Heart left ventricle (tissue), 16 donors: ENCODE data around the gene PPIP5K2. TPM values are rescaled to one million over a fixed set of nuclear protein-coding genes. Genes with fewer than 3 reads are reported as not detected.

Experiments used
- ATAC-seq, 4 donors: fragments of 200-7000 bp; cut with Tn5 transposase; one replicate each; pipeline ENCODE4 v1.9.1; 2020 to 2022; ENCODE audit warnings: moderate library complexity in 4 of 4, mild to moderate bottlenecking in 3 of 4, moderate number of reproducible peaks in 1 of 4
- DNase-seq, 5 donors: peaks; one replicate each; pipeline ENCODE4 v3.0.0-alpha.2; 2020
- H3K27ac ChIP-seq, 12 donors: fragments of 200-600 bp; sonication (generic) in 4 of 12; one replicate each; pipeline versions ENCODE4 v1.5.0 to v1.8.0; 2016 to 2022; ENCODE audit warnings: mild to moderate bottlenecking in 2 of 12
- H3K27me3 ChIP-seq, 9 donors: fragments of 200-600 bp; sonication (generic) in 2 of 9; one replicate each; pipeline versions ENCODE4 v1.5.1 to v1.8.0; 2016 to 2022; ENCODE audit warnings: mild to moderate bottlenecking in 3 of 9
- H3K36me3 ChIP-seq, 9 donors: fragments of 200-600 bp; sonication (generic) in 2 of 9; one replicate each; pipeline versions ENCODE4 v1.5.0 to v1.8.0; 2018 to 2022; ENCODE audit warnings: mild to moderate bottlenecking in 2 of 9
- H3K4me1 ChIP-seq, 12 donors: fragments of 200-600 bp; sonication (generic) in 4 of 12; one replicate each; pipeline versions ENCODE4 v1.5.0 to v1.8.0; 2016 to 2022; ENCODE audit warnings: mild to moderate bottlenecking in 3 of 12
- H3K4me3 ChIP-seq, 12 donors: fragments of 200-600 bp; sonication (generic) in 4 of 12; one replicate each; pipeline versions ENCODE4 v1.5.0 to v1.8.0; 2017 to 2022; ENCODE audit warnings: mild to moderate bottlenecking in 9 of 12, moderate library complexity in 4 of 12
- H3K9me3 ChIP-seq, 12 donors: fragments of 200-600 bp; sonication (generic) in 4 of 12; one replicate each; pipeline versions ENCODE4 v1.5.0 to v1.8.0; 2016 to 2022; ENCODE audit warnings: mild to moderate bottlenecking in 1 of 12
- POLR2A ChIP-seq, 2 donors: fragments of 450-650 bp; IDR thresholded peaks; one replicate each; pipeline ENCODE4 v1.6.1; 2017; ENCODE audit warnings: antibody characterized with exemption in 2 of 2, mild to moderate bottlenecking in 2 of 2, moderate library complexity in 2 of 2
- WGBS, 4 donors: extraction: QIAGEN DNeasy Blood & Tissue Kit in 2 of 4; methylation state at CpG; one replicate each; pipeline versions ENCODE4 v1.1.5 to v1.1.7; 2013 to 2018; 5-methylcytosine and 5-hydroxymethylcytosine counted together
- intact Hi-C, 10 donors: fragments of 100-400 bp; cut with DNase I; formaldehyde crosslinking; loops; one replicate each; pipeline versions ENCODE4 v1.11.1 to v1.14.2; 2022
- polyA plus RNA-seq, 2 donors: library from polyadenylated mRNA; stranded (reverse); fragments of 200-250 nt; gene quantifications; one replicate each; pipeline ENCODE4 v1.2.3, GENCODE V29; 2013
- total RNA-seq, 9 donors: library from RNA; depleted of rRNA in 2 of 9; stranded (reverse); fragments of >200 nt in 2 of 9; fragmentation: NEBNext Ultra II Directional in 3 of 9; extraction: Animal tissue kit (Norgen Biotek cat#: 25700) in 3 of 9; gene quantifications; one replicate each; pipeline versions ENCODE4 v1.1.0 to v1.2.4, GENCODE V29; 2016 to 2023
- TF ChIP-seq, protein P1 (sequence below), 12 donors: fragments of 200-600 bp; sonication (generic) in 4 of 12; IDR thresholded peaks; one replicate each; pipeline versions ENCODE4 v1.5.0 to v1.8.0; 2018 to 2022; ENCODE audit warnings: antibody characterized with exemption in 12 of 12, mild to moderate bottlenecking in 5 of 12
- donor health status: ischemic (EF 13 %, LVEDD 7.1; RV severe dilation, severe dysfunction).
- donor health status: healthy with polysubstance abuse.
- donor health status: DM: no; HTN: yes; CAD: no.
- donor health status: DM: no; HTN: no; CAD: no.
- donor health status: ischemic (EF 25% LVEDD 6.9; RV normal size, moderate dysfunction).
- donor health status: ischemic (EF 25% LVEDD 5.7; RV mildly dilated, moderate dysfunction).
- donor health status: healthy.
- donor health status: DM: yes; HTN: yes; CAD: no.
- donor health status: ischemic (EF 35%, LVEDD 5.7; RV mildly dilated, moderate dysfunction).
- donor health status: nonischemic (EF 11% LVEDD 7.7; RV severe dilation, severe dysfunction).
- donor health status: DM: yes; HTN: yes; CAD: no.
- donor health status: PGD.
- donor health status: ischemic (EF 29% LVEDD 5.4; RV normal size, mild dysfunction).
- donor health status: nonischemic (EF 23%, LVEDD 6.1; RV moderate dilation, normal function).

PPIP5K2 gene
- total and polyA plus RNA-seq, 11 donors: 16.6 to 59.8 (median 38.9) TPM

DNA sequence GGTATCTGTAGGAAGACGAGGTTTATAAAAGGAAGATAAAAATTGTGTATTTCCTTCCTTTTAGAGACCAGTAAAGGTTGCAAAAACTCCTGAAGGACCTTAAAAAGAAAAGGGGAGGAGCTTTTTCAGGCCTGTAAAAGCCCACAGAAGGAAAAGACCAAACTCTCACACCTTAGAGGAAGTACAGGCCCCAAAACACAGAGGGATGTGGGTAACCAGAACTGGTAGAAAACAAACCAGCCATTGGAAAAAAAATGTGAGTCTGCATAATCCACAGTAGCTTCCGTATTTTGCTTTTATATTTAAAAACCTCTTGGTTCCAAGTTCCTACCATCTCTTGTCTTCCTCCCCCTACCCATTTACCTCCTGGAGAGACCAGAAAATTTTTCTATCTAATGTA is 8.6 kb upstream of the PPIP5K2 start:
- no peak overlapping the region for H3K4me3 ChIP-seq
- H3K9me3 ChIP-seq: no peaks in the 10 kb centered on the region
- TF ChIP-seq POLR2A (IDR thresholded peaks at IDR 0.05): no peak
- TF ChIP-seq, protein P1, sequence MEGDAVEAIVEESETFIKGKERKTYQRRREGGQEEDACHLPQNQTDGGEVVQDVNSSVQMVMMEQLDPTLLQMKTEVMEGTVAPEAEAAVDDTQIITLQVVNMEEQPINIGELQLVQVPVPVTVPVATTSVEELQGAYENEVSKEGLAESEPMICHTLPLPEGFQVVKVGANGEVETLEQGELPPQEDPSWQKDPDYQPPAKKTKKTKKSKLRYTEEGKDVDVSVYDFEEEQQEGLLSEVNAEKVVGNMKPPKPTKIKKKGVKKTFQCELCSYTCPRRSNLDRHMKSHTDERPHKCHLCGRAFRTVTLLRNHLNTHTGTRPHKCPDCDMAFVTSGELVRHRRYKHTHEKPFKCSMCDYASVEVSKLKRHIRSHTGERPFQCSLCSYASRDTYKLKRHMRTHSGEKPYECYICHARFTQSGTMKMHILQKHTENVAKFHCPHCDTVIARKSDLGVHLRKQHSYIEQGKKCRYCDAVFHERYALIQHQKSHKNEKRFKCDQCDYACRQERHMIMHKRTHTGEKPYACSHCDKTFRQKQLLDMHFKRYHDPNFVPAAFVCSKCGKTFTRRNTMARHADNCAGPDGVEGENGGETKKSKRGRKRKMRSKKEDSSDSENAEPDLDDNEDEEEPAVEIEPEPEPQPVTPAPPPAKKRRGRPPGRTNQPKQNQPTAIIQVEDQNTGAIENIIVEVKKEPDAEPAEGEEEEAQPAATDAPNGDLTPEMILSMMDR (IDR thresholded peaks at IDR 0.05): no peak
- 77 to 86% (median 83%) methylated on average over 2 of the region's 2 CpGs for WGBS, 4 donors
- intact Hi-C loops: no loop called here
- no peak for DNase-seq
- H3K27ac ChIP-seq: peak overlapping the region in 1 of 12 donors; percentile 47
- H3K4me1 ChIP-seq: peaks cover 0 to 16% (median 0%) of the 10 kb centered on the region in 12 donors
- ATAC-seq: no peak
- peaks cover 0 to 17% (median 7%) of the 10 kb centered on the region in 9 donors for H3K36me3 ChIP-seq
- H3K27me3 ChIP-seq: no peaks in the 10 kb centered on the region

DNA sequence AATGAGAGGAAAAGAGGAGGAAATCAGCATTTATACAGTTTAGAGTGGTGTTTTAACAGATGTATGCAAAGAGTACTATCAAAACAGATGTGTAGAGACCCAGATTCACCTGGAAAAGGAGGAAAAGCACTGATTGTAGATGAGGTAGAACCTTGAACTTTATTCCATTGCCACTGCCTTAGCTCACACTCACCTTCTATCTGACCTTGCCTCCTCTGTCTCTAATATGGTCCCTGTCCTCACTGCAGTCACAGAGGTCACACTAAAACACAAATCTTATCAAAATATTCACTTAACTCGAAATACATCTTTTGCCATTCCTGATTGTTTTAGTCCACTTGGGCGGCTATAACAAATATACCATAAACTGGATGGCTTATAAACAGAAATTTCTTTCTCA is 7.2 kb upstream of the PPIP5K2 start:
- no peak for DNase-seq
- H3K9me3 ChIP-seq: no peaks in the 10 kb centered on the region
- peaks cover 0 to 25% (median 3%) of the 10 kb centered on the region in 12 donors for H3K4me1 ChIP-seq
- H3K27ac ChIP-seq: no peak overlapping the region
- peak in 2 of 4 donors; percentile 60 to 69 for ATAC-seq
- TF ChIP-seq, protein P1 (IDR thresholded peaks at IDR 0.05): no peak
- TF ChIP-seq POLR2A (IDR thresholded peaks at IDR 0.05): no peak
- intact Hi-C loops: no loop called here
- H3K4me3 ChIP-seq: no peak overlapping the region
- no peaks in the 10 kb centered on the region for H3K27me3 ChIP-seq
- 87 to 94% (median 90%) methylated on average over 2 of the region's 2 CpGs for WGBS, 4 donors
- peaks cover 0 to 5% (median under 1%) of the 10 kb centered on the region in 9 donors for H3K36me3 ChIP-seq

DNA sequence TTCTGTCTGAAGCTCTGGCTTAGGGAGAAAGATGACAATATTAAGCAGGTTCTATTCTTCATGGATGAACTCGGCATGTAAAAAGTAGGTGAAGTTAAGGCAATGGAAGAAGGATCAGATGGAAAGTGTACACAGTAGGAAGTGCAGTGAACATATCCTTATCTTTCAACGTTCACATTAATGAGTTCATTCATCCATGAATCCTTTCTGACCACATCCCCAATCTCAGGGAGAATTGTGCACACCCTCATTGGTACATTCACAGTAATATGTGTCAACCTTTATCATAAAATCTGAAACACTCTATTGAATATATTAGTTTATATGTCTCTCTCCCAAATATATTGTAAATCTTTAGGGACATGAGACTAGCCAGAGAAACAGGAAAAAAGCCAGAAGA is 5.7 kb upstream of the PPIP5K2 start:
- H3K27ac ChIP-seq: no peak overlapping the region
- H3K36me3 ChIP-seq: no peaks in the 10 kb centered on the region
- H3K4me1 ChIP-seq: peaks cover 0 to 36% (median 13%) of the 10 kb centered on the region in 12 donors
- no peaks in the 10 kb centered on the region for H3K27me3 ChIP-seq
- intact Hi-C loops: no loop called here
- H3K4me3 ChIP-seq: no peak overlapping the region
- no peak for DNase-seq
- TF ChIP-seq, protein P1 (IDR thresholded peaks at IDR 0.05): no peak
- no peak for TF ChIP-seq POLR2A (IDR thresholded peaks at IDR 0.05)
- ATAC-seq: no peak
- H3K9me3 ChIP-seq: no peaks in the 10 kb centered on the region
- 78 to 83% (median 78%) methylated on average over 2 of the region's 2 CpGs for WGBS, 4 donors

DNA sequence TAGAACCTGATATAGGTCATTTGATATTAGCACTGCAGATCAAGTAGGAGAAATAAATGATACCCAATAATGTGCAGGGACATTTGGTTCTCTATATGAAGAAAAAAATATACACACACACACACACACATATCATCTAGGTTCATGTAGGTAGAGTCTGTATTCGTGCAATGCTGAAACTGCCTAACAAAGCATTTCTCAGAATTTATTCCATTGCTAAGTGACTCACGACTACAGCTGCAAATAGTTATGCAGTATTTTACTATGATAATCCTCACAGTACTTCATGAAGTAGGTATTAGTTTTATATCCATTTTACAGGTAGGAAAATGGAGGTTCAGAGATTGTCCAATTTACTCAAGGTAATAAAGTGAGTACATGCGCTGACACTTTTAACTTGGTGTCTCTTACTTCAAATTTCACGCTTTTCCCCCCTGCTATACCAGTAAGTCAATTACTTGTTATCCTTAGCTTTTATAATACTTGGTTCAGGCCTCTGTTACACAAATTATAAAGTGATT is 2.6 kb upstream of the PPIP5K2 start:
- ATAC-seq (no peak), DNase-seq (no peak)
- no peaks in the 10 kb centered on the region for H3K27me3 ChIP-seq
- H3K36me3 ChIP-seq: no peaks in the 10 kb centered on the region
- H3K4me1 ChIP-seq: peaks cover 0 to 38% (median 26%) of the 10 kb centered on the region in 12 donors
- H3K9me3 ChIP-seq: no peaks in the 10 kb centered on the region
- H3K4me3 ChIP-seq: no peak overlapping the region
- intact Hi-C loops: loop anchor here in 1 of 10 donors (5.0 kb wide), 1 partner anchor 360 kb away; the partner anchor contains the start of gene PAM
- no peak for TF ChIP-seq POLR2A (IDR thresholded peaks at IDR 0.05)
- TF ChIP-seq, protein P1 (IDR thresholded peaks at IDR 0.05): no peak
- 75 to 92% (median 83%) methylated on average over 4 of the region's 4 CpGs for WGBS, 4 donors
- H3K27ac ChIP-seq: no peak overlapping the region
